Occipital lobe (tissue), 2 donors: ENCODE data around the gene NOP58. TPM values are rescaled to one million over a fixed set of nuclear protein-coding genes. Genes with fewer than 3 reads are reported as not detected.
"Not testable (repeated sequence)": the region's sequence is repeated elsewhere in the genome, so short reads cannot be mapped to it uniquely, and the experiment has no call there.

Source experiments
- DNase-seq: peaks from one replicate; lab custom pipeline; 2025; lab: John Stamatoyannopoulos, UW
- total RNA-seq: library from RNA; depleted of rRNA; stranded (reverse); fragments of >200 nt; gene quantifications from one replicate; pipeline ENCODE4 v1.2.3, GENCODE V29; 2014

The NOP58 gene
- total RNA-seq: 68.2 TPM

GRCh38 chr2:202265467-202266277 lies at the start of gene NOP58:
TSS of gene NOP58 (plus strand) at chr2:202265763. CDS start at chr2:202265942, 179 bp downstream.
- DNase-seq: peak; percentile 88

GRCh38 chr2:202221873-202222272 lies 43.7 kb upstream of the NOP58 start:
- no peak for DNase-seq

- DNase-seq: peak; percentile 40
Measured at GRCh38 chr2:202237787-202238233, 27.8 kb upstream of the NOP58 start.

GRCh38 chr2:202238234-202239197 lies 27.0 kb upstream of the NOP58 start, which contains the start of gene SUMO1:
TSS of gene SUMO1 (minus strand) at chr2:202238597. CDS start at chr2:202238451, 146 bp downstream.
- DNase-seq: peak; percentile 87

- not testable (repeated sequence) for DNase-seq
Measured at GRCh38 chr2:202247710-202248109, 17.9 kb upstream of the NOP58 start.

GRCh38 chr2:202249521-202250253 lies 15.9 kb upstream of the NOP58 start:
- DNase-seq: no peak

GRCh38 chr2:202251494-202251893 lies 14.1 kb upstream of the NOP58 start:
- no peak for DNase-seq

- no peak for DNase-seq
Measured at GRCh38 chr2:202261531-202261930, 4.0 kb upstream of the NOP58 start.

GRCh38 chr2:202267495-202267894 lies 1.9 kb downstream of the NOP58 start:
- no peak for DNase-seq

GRCh38 chr2:202269585-202269984 lies 4.0 kb downstream of the NOP58 start:
- DNase-seq: no peak

- DNase-seq: no peak
Measured at GRCh38 chr2:202270487-202270886, 4.9 kb downstream of the NOP58 start.

- DNase-seq: not testable (repeated sequence)
Measured at GRCh38 chr2:202276078-202276720, 10.6 kb downstream of the NOP58 start.

- no peak for DNase-seq
Measured at GRCh38 chr2:202278036-202278760, 12.6 kb downstream of the NOP58 start.

GRCh38 chr2:202278944-202279343 lies 13.4 kb downstream of the NOP58 start:
- DNase-seq: no peak

GRCh38 chr2:202286595-202286994 lies 21.0 kb downstream of the NOP58 start:
- DNase-seq: no peak

GRCh38 chr2:202289394-202290204 lies 24.0 kb downstream of the NOP58 start:
- no peak for DNase-seq

- DNase-seq: no peak
Measured at GRCh38 chr2:202290316-202290715, 24.8 kb downstream of the NOP58 start.

- no peak for DNase-seq
Measured at GRCh38 chr2:202290970-202291369, 25.4 kb downstream of the NOP58 start.

- DNase-seq: no peak
Measured at GRCh38 chr2:202299712-202300111, 34.1 kb downstream of the NOP58 start.
